Stimulated activated CD4-positive, alpha-beta T cell treated with anti-CD3 and anti-CD28 coated beads, TNF-alpha, amount 100 ng/mL, for 24 hours (primary cell): Measurements from ENCODE around the gene PSMC5.
"Not testable (repeated sequence)": the region's sequence is repeated elsewhere in the genome, so short reads cannot be mapped to it uniquely, and the experiment has no call there.

Source experiments
- DNase-seq, 3 experiments: peaks; one replicate each; pipeline ENCODE4 v3.0.0-alpha.2; 2020; ENCODE audit warnings: low read depth in 3 of 3

The PSMC5 gene

GRCh38 chr17:63827002-63827800 lies at the start of gene PSMC5, which contains the start of gene FTSJ3:
TSS of gene PSMC5 (plus strand) at chr17:63827431. CDS start at chr17:63827491, 60 bp downstream.
TSS of gene FTSJ3 (minus strand) at chr17:63827663. CDS start at chr17:63826902, 761 bp downstream.
- peak; percentile 87 to 94 (median 93) for DNase-seq

GRCh38 chr17:63780507-63780906 lies 46.7 kb upstream of the PSMC5 start:
- no peak for DNase-seq

- DNase-seq = no peak
These were observed 46.3 kb upstream of the PSMC5 start for GRCh38 chr17:63780928-63781327.

DNA sequence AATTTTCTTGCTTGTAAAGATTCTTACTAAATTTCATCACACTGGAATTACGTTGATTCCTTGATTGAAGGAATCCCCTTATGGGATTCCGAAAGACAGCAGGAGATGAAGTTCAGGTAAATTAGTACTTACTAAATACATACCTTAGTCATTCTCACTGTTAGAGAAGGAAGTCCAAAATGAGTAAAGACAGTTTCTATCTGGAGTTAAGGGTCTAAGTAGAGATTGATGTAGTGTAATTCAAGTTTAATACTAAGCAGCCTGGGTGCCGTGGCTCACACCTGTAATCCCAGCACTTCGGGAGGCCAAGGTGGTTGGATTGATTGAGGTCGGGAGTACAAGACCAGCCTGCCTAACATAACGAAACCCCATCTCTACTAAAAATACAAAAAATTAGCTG lies 43.7 kb upstream of the PSMC5 start:
- DNase-seq = no peak

GRCh38 chr17:63785556-63785955 lies 41.7 kb upstream of the PSMC5 start:
- no peak for DNase-seq

DNA sequence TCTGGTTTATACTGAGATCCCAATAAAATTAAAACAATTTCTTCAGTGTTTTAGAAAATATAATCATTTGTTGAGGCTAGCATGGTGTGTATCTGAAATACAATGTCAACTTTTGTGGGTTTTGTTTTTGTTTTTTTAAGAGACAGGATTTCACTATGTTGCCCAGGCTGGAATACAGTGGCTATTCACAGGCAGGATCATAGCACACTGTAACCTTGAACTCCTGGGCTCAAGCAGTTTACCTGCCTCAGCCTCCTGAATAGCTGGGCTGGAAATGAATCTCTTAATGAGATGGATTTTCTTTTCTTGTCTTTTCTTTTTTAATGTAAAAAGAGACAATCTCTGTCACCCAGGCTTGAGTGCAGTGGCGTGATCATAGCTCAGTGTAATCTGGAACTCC lies 41.1 kb upstream of the PSMC5 start:
- DNase-seq = no peak

GRCh38 chr17:63786971-63787711 lies 40.1 kb upstream of the PSMC5 start:
- no peak for DNase-seq

DNA sequence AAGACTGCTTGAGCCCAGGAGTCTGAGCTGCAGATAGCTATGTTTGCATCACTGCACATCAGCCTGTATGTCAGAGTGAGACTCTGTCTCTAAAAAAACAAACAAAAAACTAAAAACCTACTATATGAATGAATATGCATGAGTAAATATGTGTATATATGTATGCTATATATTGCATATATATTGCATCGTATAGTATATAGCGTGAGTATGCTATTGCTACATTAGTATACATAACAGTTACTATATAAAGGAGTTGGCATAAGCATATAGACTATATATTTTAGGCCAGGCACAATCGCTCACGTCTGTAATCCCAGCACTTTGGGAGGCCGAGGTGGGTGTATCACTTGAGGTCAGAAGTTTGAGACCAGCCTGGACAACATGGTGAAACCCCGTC lies 37.2 kb upstream of the PSMC5 start:
- DNase-seq = no peak

DNA sequence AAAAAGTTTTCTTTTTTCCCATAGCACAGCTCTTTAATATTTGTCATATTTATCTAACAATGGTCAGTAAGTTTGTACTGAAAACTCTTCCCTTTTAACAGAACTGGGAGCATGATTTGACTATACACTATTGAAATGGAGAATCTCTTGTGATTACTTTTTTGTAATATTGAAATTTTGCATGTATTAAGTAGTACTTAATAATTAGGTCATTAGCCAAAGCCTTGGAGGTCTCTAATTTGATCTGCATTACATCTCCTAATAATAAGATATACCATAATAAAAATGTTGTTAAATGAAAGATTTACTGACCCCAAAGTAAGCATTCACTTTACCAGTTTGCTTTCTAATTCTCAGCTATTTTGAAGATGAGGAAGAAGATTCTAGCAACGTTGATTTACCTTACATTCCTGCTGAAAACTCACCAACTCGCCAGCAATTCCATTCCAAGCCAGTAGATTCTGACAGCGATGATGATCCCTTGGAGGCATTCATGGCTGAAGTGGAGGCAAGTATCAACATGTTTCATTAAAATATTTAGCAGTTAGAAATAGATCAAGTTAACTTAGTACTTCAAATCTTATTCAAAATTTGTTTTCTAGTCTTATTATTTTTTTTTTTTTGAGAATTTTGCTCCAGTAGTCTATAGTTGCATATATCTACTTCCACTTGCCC lies 35.0 kb upstream of the PSMC5 start:
- DNase-seq = no peak

- not testable (repeated sequence) for DNase-seq
These were observed 30.9 kb upstream of the PSMC5 start for GRCh38 chr17:63796375-63796774.

- no peak for DNase-seq
These were observed 28.6 kb upstream of the PSMC5 start for GRCh38 chr17:63798572-63799106.

DNA sequence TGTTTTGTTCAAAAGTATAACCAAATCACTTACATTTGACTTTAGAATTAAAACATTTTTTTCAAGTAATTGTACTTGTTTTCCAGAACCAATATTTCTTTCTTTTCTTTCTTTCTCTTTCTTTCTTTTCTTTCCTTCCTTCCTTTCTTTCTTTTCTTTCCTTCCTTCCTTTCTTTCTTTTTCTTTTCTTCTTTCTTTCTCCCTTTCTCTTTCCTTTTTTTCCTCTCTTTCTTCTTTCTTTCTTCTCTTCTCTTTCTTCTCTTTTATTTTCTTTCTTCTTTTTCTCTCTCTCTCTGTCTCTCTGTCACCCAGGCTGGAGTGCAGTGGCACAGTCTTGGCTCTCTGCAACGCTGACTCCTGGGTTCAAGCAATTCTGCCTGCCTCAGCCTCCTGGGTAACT lies 26.4 kb upstream of the PSMC5 start:
- no peak for DNase-seq

DNA sequence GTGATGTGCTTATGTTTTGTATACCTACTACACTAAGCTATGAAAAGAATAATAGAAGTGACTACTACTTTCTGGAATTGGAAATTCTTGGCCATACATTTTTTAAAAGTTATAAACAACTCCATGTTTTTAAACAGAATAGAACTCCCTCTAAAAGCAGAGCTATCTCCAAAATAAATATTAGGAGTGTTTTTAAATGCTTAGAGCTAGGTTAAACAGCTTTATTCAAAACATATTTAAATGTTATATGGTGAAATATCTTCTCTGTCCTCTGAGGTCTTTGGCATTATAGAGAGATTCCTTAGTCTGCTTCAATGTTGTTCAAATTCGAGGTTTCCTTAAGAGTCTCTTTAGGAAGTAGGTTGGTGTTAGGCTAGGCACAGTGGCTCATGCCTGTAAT lies 22.9 kb upstream of the PSMC5 start:
- DNase-seq = no peak

DNA sequence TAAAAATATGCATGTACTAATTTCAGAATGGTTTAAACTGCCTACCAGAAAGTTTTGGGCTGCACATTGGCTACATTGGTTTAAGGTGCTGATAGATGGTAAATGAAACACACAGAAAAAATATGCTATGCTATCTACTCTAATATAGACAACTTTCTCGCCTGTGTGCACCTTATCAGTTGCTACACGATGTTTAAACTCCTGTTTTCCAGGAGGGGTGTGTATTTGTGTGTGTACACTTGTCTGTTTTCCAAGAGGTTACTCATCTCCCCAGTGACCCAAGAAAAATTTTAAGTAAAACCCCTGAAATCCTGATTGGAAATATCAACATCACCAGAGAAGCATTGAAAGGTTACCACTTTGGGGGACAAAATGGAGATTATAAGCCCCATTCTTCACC lies 21.6 kb upstream of the PSMC5 start:
- DNase-seq = no peak

GRCh38 chr17:63809970-63810369 lies 17.3 kb upstream of the PSMC5 start:
- no peak for DNase-seq

- no peak for DNase-seq
These were observed 11.1 kb upstream of the PSMC5 start for GRCh38 chr17:63816123-63816522.

DNA sequence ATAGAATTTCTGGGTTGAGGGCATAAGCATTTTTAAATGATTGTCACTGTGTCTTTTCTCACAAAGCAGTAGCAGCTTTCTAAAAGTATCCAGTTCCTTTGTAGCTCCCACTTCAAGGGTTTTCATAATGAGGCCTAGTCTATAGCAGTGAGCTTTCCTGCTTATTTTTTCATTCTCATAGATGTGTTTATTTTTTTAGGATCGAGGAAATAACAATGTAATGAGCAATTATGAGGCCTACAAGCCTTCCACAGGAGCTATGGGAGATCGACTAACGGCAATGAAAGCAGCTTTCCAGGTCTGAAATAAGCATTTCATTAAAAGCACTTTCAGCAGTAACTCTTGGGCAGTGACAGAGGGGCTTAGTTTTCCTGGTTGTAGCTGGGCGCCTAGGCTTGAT lies 10.6 kb upstream of the PSMC5 start:
- no peak for DNase-seq

GRCh38 chr17:63817736-63818385 lies 9.4 kb upstream of the PSMC5 start:
- no peak for DNase-seq

- no peak for DNase-seq
These were observed 8.1 kb upstream of the PSMC5 start for GRCh38 chr17:63819131-63819530.

DNA sequence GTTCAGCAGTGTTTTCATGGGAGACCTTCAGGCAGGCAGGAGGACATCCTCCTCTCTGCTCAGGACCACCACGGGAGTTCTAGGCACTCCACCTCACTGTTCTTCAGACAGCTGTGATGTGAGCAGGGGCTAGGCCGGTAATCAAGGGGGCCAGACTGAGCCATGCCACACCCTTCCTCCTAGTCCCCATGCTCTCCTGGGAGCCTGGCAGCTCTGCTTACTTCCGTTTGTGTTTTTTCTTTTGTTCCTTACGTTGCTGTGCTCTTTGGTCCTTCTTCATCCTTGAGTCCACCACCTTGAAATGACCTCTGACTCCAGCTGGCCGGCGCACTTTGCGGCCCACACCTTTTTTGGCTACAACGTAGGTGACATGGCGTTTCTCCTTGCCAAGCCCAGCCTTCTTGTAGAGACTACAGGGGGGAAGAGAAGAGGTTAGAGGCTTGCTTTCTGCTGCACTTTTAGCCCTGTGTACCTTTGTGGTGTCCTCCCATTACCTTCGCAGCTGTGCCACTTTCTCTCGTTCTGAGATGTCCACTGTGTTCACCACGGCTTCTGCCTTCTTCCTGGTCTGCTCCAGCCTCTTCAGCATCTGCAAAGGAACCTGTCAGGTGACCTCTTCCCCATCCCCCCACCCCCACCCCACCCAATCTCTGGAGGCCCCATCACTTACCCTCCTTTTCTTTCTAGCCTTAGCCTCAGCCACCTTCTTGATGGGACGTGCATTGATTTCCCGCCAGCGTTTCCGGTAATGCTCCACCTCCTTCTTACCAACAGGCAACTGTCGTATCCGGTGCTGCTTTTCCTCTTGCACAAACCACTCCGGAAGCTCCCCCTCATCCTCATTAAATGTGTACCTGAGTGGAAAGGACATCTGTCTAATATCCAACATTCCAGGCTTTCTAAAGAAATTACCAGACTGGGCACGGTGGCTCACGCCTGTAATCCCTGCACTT lies 7.4 kb upstream of the PSMC5 start:
- no peak for DNase-seq
